A549 (cell line): ENCODE data around the gene EXOC4. TPM values are rescaled to one million over a fixed set of nuclear protein-coding genes. Genes with fewer than 3 reads are reported as not detected.

Source experiments
- ATAC-seq, 2 experiments: fragments of 200-7000 bp in 1 of 2; fragments of >200 bp in 1 of 2; cut with Nextera tagmentation in 1 of 2; cut with Tn5 transposase in 1 of 2; 3 replicates each; pipeline versions ENCODE4 v1.8.0 to v1.9.1; 2018 to 2020; ENCODE audit warnings: mild to moderate bottlenecking in 1 of 2, moderate library complexity in 1 of 2
- CTCF ChIA-PET: fragments of 300-600 bp; sonication (Branson Sonifier 250); formaldehyde crosslinking; extraction: SDS; loops from one replicate; lab custom pipeline; 2021; ENCODE audit warnings: antibody characterized with exemption, inconsistent platforms; lab: Yijun Ruan, JAX
- POLR2A ChIA-PET: fragments of 350-600 bp; formaldehyde crosslinking; extraction: SDS; loops from one replicate; lab custom pipeline; 2021; ENCODE audit warnings: antibody characterized with exemption, inconsistent platforms; lab: Yijun Ruan, JAX
- DNase-seq, 2 experiments: peaks; one replicate each; pipeline versions ENCODE4 v3.0.0 to v3.0.0-alpha.2; 2011 to 2016; ENCODE audit warnings: low read depth in 1 of 2, low spot score in 1 of 2
- FAIRE-seq: peaks from 2 replicates; lab custom pipeline; 2011; peaks lifted over from hg19 to GRCh38; lab: Jason Lieb, UNC
- H3K27ac ChIP-seq, 2 experiments: fragments of >200 bp; sonication (Bioruptor Twin); formaldehyde crosslinking; 3 replicates each; pipeline ENCODE4 v1.5.1; 2016 to 2017
- H3K4me1 ChIP-seq: fragments of >200 bp; sonication (Bioruptor Twin); formaldehyde crosslinking; 3 replicates; pipeline ENCODE4 v1.6.1; 2016
- H3K4me2 ChIP-seq: fragments of >200 bp; sonication (Bioruptor Twin); formaldehyde crosslinking; 3 replicates; pipeline ENCODE4 v1.6.1; 2016
- H3K4me3 ChIP-seq: fragments of >200 bp; sonication (Bioruptor Twin); formaldehyde crosslinking; 3 replicates; pipeline ENCODE4 v1.5.1; 2016
- H3K9me3 ChIP-seq: fragments of >200 bp; sonication (Bioruptor Twin); formaldehyde crosslinking; 3 replicates; pipeline ENCODE4 v1.6.1; 2016
- CHD4 ChIP-seq: fragments of 200-600 bp; sonication (generic); IDR thresholded peaks from 2 replicates; pipeline ENCODE4 v1.6.1; 2016; ENCODE audit warnings: antibody characterized with exemption, mild to moderate bottlenecking, borderline replicate concordance
- ELK1 ChIP-seq: fragments of 150-350 bp; IDR thresholded peaks from 2 replicates; pipeline ENCODE4 v1.6.1; 2014; ENCODE audit warnings: low read depth, mild to moderate bottlenecking, low read length
- FOXS1 ChIP-seq: fragments of 250-450 bp; sonication (Bioruptor Pico); IDR thresholded peaks from 2 replicates; pipeline ENCODE4 v1.5.0; 2020; ENCODE audit warnings: mild to moderate bottlenecking, moderate library complexity
- JUNB ChIP-seq: fragments of >200 bp; sonication (Bioruptor Twin); formaldehyde crosslinking; IDR thresholded peaks from 2 replicates; pipeline ENCODE4 v1.6.1; 2016
- KDM1A ChIP-seq: fragments of 200-600 bp; sonication (generic); IDR thresholded peaks from 2 replicates; pipeline ENCODE4 v1.6.1; 2016; ENCODE audit warnings: low read depth, mild to moderate bottlenecking
- MAFK ChIP-seq: fragments of 450-650 bp; IDR thresholded peaks from 2 replicates; pipeline ENCODE4 v1.6.1; 2014; ENCODE audit not compliant: partially characterized antibody
- RAD21 ChIP-seq, 2 experiments: fragments of >200 bp in 1 of 2; sonication (Bioruptor Twin) in 1 of 2; formaldehyde crosslinking in 1 of 2; IDR thresholded peaks in 1 of 2; conservative IDR thresholded peaks in 1 of 2; 2 replicates in 1 of 2; 3 replicates in 1 of 2; pipeline ENCODE4 v1.6.1; 2012 to 2018; ENCODE audit warnings: inconsistent platforms in 1 of 2
- SMC3 ChIP-seq: fragments of >200 bp; sonication (Bioruptor Twin); formaldehyde crosslinking; IDR thresholded peaks from 3 replicates; pipeline ENCODE4 v1.6.1; 2018; ENCODE audit warnings: inconsistent platforms
- SREBF2 ChIP-seq: fragments of 450-650 bp; IDR thresholded peaks from 2 replicates; pipeline ENCODE4 v1.6.1; 2014; ENCODE audit warnings: mild to moderate bottlenecking, moderate library complexity
- ZNF302 ChIP-seq: fragments of 250-450 bp; sonication (Bioruptor Pico); IDR thresholded peaks from 2 replicates; pipeline ENCODE4 v1.9.0; 2021; ENCODE audit warnings: inconsistent platforms, mild to moderate bottlenecking, moderate library complexity
- WGBS: methylation state at CpG from one replicate; pipeline ENCODE4 v1.1.6; 2017; ENCODE audit errors: missing lambda C conversion rate; 5-methylcytosine and 5-hydroxymethylcytosine counted together
- polyA plus RNA-seq, 4 experiments: library from polyadenylated mRNA; depleted of rRNA in 3 of 4; stranded (reverse); fragments of >200 nt; fragmentation: RNase III in 1 of 4; extraction: RNeasy Plus Mini Kit Qiagen cat#74134 plus additional on column Dnase treatment in 1 of 4; gene quantifications; 2 replicates in 3 of 4; 3 replicates in 1 of 4; pipeline ENCODE4 v1.2.3, GENCODE V29; 2011 to 2017
- TF ChIP-seq, protein P1 (sequence below): IDR thresholded peaks from 2 replicates; pipeline ENCODE4 v1.6.1; 2012
- TF ChIP-seq, protein P2 (sequence below): IDR thresholded peaks from 2 replicates; pipeline ENCODE4 v1.6.1; 2012
- TF ChIP-seq, protein P3 (sequence below): fragments of 250-450 bp; sonication (Bioruptor Pico); IDR thresholded peaks from 2 replicates; pipeline ENCODE4 v1.5.0; 2020; ENCODE audit warnings: low read depth, mild to moderate bottlenecking, moderate library complexity

EXOC4 gene
- polyA plus RNA-seq, 2 of the 4 experiments (the other 2 are of a cell fraction), result 33.4 to 73.1 TPM

GRCh38 chr7:133561396-133561795 lies 308.5 kb downstream of the EXOC4 start:
- FAIRE-seq, result no peak
- no peak overlapping the region for H3K4me2 ChIP-seq
- CTCF ChIA-PET, result interaction anchor here (0.9 kb wide), 1 partner anchor 13 kb away, joined by 3 read pairs; no protein-coding TSS in a partner anchor
- H3K4me1 ChIP-seq, result no peaks in the 10 kb centered on the region
- DNase-seq, result no peak
- H3K4me3 ChIP-seq, result no peak overlapping the region
- no peaks in the 10 kb centered on the region for H3K9me3 ChIP-seq
- ATAC-seq, result no peak
- POLR2A ChIA-PET, result no interaction called here
- no peak overlapping the region for H3K27ac ChIP-seq
- WGBS, result 95% methylated on average over 3 of the region's 3 CpGs
- no peak for TF ChIP-seq CHD4
- no peak for TF ChIP-seq FOXS1
- no peak for TF ChIP-seq ZNF302
- TF ChIP-seq, protein P1, sequence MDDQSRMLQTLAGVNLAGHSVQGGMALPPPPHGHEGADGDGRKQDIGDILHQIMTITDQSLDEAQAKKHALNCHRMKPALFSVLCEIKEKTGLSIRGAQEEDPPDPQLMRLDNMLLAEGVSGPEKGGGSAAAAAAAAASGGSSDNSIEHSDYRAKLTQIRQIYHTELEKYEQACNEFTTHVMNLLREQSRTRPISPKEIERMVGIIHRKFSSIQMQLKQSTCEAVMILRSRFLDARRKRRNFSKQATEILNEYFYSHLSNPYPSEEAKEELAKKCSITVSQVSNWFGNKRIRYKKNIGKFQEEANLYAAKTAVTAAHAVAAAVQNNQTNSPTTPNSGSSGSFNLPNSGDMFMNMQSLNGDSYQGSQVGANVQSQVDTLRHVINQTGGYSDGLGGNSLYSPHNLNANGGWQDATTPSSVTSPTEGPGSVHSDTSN, result no peak
- TF ChIP-seq SREBF2, result no peak

- Histone ChIP-seq H3K4me1 (no peaks in the 10 kb centered on the region), H3K9me3 (no peaks in the 10 kb centered on the region), H3K4me3 (no peak overlapping the region), H3K4me2 (no peak overlapping the region), H3K27ac (no peak overlapping the region)
- DNase-seq (no peak), ATAC-seq (no peak), FAIRE-seq (no peak)
- TF ChIP-seq, protein P2, sequence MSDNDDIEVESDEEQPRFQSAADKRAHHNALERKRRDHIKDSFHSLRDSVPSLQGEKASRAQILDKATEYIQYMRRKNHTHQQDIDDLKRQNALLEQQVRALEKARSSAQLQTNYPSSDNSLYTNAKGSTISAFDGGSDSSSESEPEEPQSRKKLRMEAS, result no peak
- no peak for TF ChIP-seq JUNB
- peak; percentile 27 for TF ChIP-seq MAFK
- TF ChIP-seq ELK1, result no peak
- WGBS, result 87% methylated on average over 4 of the region's 4 CpGs
- CTCF ChIA-PET, result interaction anchor here (1.0 kb wide), 1 partner anchor 34 kb away, joined by 3 read pairs; no protein-coding TSS in a partner anchor
- POLR2A ChIA-PET, result no interaction called here
Measured at GRCh38 chr7:133562621-133563020, 309.7 kb downstream of the EXOC4 start.

- TF ChIP-seq KDM1A, result no peak
- no peak for TF ChIP-seq CHD4
- H3K4me1 ChIP-seq, result peaks cover 2% of the 10 kb centered on the region; the same call in 2 of the 3 replicates
- FAIRE-seq, result no peak
- no peaks in the 10 kb centered on the region for H3K9me3 ChIP-seq
- WGBS, result 86% methylated on average over 5 of the region's 5 CpGs
- no peak overlapping the region for H3K4me3 ChIP-seq
- no peak for DNase-seq
- ChIA-PET CTCF (interaction anchor here (1.0 kb wide), 1 partner anchor 33 kb away, joined by 3 read pairs; no protein-coding TSS in a partner anchor), POLR2A (no interaction called here)
- no peak overlapping the region for H3K27ac ChIP-seq
- ATAC-seq, result no peak
- no peak overlapping the region for H3K4me2 ChIP-seq
Measured at GRCh38 chr7:133563251-133563650, 310.4 kb downstream of the EXOC4 start.

GRCh38 chr7:133564484-133564883 lies 311.6 kb downstream of the EXOC4 start:
- DNase-seq, result no peak
- H3K4me3 ChIP-seq, result no peak overlapping the region
- H3K4me1 ChIP-seq, result peaks cover 10% of the 10 kb centered on the region; the same call in 2 of the 3 replicates
- WGBS, result 71% methylated on average over 2 of the region's 2 CpGs
- TF ChIP-seq, protein P3, sequence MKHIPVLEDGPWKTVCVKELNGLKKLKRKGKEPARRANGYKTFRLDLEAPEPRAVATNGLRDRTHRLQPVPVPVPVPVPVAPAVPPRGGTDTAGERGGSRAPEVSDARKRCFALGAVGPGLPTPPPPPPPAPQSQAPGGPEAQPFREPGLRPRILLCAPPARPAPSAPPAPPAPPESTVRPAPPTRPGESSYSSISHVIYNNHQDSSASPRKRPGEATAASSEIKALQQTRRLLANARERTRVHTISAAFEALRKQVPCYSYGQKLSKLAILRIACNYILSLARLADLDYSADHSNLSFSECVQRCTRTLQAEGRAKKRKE (CRISPR knock-in tag), result no peak
- TF ChIP-seq MAFK (no peak), RAD21 (conservative IDR thresholded peaks at IDR 0.05 in 1 of 2, IDR thresholded peaks at IDR 0.05 in 1 of 2) (0 out of 5 replicates have a peak, but pooled peaks of 1 of the 2 experiments have one; percentile 12), SMC3 (no peak)
- no peak for ATAC-seq
- ChIA-PET POLR2A (interaction anchor here (0.6 kb wide), 1 partner anchor 95 kb away, joined by 4 read pairs; no protein-coding TSS in a partner anchor), CTCF (interaction anchor here (1.1 kb wide), 1 partner anchor 19 kb away, joined by 3 read pairs; no protein-coding TSS in a partner anchor)
- H3K9me3 ChIP-seq, result no peaks in the 10 kb centered on the region
- H3K4me2 ChIP-seq, result no peak overlapping the region
- no peak overlapping the region for H3K27ac ChIP-seq
- no peak for FAIRE-seq
